ENCODE results near the gene DHRS1.

Gene DHRS1

GRCh38 chr14:24243336-24243836 lies 56.2 kb downstream of the DHRS1 start:
- H3K36me3 ChIP-seq (ENCODE audit: control insufficient read depth, insufficient read depth, low read length) = peaks cover 20% of the 10 kb centered on the region
- H3K4me1 ChIP-seq (ENCODE audit: control insufficient read depth, insufficient read depth, low read length) = no peaks in the 10 kb centered on the region
- H3K9ac ChIP-seq (ENCODE audit: low read depth, low read length) = peak overlapping the region; percentile 19
- H3K27me3 ChIP-seq (ENCODE audit: control insufficient read depth, insufficient read depth, low read length) = no peaks in the 10 kb centered on the region
- peak overlapping the region; percentile 90 for H3K4me3 ChIP-seq (ENCODE audit: low read depth, low read length)
- no peaks in the 10 kb centered on the region for H3K9me3 ChIP-seq (ENCODE audit: control insufficient read depth, insufficient read depth, low read length)

GRCh38 chr14:24241829-24242443 lies 57.6 kb downstream of the DHRS1 start:
- Histone ChIP-seq H3K36me3 (ENCODE audit: control insufficient read depth, insufficient read depth, low read length) (peaks cover 30% of the 10 kb centered on the region), H3K27me3 (ENCODE audit: control insufficient read depth, insufficient read depth, low read length) (no peaks in the 10 kb centered on the region), H3K4me1 (ENCODE audit: control insufficient read depth, insufficient read depth, low read length) (no peaks in the 10 kb centered on the region), H3K9ac (ENCODE audit: low read depth, low read length) (peak overlapping the region; percentile 87), H3K9me3 (ENCODE audit: control insufficient read depth, insufficient read depth, low read length) (no peaks in the 10 kb centered on the region), H3K4me3 (ENCODE audit: low read depth, low read length) (peak overlapping the region; percentile 90)
